NCI-H510A treated with DMSO at 0.1 percent for 48 hours (cell line): ENCODE results near the gene CCDC85C.

Experiments
- DNase-seq: peaks from one replicate; lab custom pipeline; 2025; lab: John Stamatoyannopoulos, UW

The CCDC85C gene

DNA sequence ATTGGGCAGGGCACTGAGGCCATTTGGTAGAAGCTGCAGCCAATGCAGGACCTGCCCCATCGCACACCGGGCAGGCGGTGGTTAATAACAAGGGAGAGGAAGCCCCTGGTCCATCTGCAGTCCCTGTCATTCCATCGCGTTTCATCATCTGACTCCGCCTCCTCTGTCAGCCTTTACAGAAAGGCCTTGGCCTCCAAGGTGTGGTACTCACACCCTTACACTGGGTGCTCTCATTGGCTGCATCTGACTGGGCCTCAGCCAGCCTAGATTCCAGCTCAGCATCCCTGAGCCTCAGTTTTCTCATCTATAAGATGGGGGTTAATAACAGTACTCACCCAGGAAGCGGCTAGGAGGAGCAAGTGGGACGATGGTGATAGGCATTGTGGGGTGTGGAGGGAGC is 26.2 kb upstream of the CCDC85C start:
- DNase-seq: no peak

- peak; percentile 81 for DNase-seq
Observed at GRCh38 chr14:99628887-99629618, 25.0 kb upstream of the CCDC85C start.

GRCh38 chr14:99627510-99628381 is 23.7 kb upstream of the CCDC85C start:
- no peak for DNase-seq

- DNase-seq: no peak
Observed at GRCh38 chr14:99627100-99627499, 23.1 kb upstream of the CCDC85C start.

DNA sequence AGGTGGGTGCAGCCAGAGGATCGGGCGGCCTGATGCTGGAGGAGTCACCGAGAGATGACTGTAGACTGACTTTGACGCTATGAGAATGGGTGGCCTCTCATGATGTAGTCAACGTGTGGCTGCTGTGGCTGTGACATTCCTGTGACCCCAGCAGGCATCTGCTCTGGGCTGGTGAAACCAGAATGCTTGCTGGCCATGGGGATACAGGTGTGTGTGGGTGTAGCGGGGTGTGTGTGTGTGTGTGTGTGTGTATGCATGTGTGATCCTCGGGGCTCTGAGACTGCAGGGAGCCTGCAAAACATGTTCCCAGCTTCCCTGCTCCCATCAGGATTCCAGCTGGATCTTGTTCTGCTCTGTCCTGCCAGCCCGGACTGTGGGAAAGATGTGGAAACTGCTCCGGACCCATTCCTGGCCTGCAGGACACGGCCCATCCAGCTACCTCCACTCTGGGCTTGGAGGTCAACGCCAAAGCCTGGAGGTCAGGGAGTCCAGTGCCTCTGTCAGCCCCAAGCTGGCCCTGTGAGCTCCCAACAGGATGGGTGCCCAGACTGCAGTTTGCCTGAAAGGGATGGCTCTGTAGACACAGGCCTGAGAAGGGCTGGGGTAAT is 22.1 kb upstream of the CCDC85C start:
- DNase-seq: no peak

DNA sequence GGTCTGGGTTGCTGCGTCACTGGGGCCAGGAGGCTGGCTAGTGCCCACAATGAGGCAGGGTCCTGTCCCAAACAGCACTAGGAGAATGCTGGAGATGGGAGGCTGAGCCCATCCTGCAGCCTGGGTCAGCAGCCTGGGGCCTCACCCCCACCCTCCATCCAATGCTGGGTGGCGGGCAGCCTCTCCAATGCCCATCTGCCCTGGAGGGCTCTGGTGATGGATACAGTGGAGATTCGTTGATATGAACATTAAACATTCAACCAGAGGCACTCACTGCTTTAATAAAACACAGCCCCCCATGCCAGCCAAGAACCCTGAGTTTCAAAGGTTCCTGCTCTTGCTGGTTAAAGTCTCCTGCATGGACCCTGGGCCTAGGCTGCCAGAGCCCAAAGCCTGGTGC is 21.5 kb upstream of the CCDC85C start:
- no peak for DNase-seq

DNA sequence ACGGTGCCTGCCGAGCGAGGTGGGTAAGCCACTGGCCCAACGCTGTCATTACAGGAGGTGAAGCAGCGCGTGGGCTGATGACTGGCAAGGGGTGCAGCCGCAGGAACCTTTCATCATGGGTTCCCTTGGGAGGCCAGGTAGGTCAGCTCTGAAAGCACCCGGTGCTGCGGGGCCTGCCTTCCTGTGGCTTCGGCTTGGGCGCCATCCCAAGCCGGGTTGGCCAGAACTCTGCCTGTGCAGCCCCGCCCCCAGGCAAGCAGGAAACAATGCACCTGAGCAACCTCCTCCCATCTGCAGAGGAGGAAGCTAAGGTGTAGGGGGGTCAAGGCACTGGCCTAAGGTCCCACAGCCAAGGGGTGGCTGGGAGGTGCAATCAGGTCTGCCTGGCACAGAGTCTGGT is 21.0 kb upstream of the CCDC85C start:
- DNase-seq: no peak

- no peak for DNase-seq
Observed at GRCh38 chr14:99624024-99624423, 20.0 kb upstream of the CCDC85C start.

- no peak for DNase-seq
Observed at GRCh38 chr14:99621948-99622347, 17.9 kb upstream of the CCDC85C start.

- DNase-seq: no peak
Observed at GRCh38 chr14:99619835-99620834, 16.1 kb upstream of the CCDC85C start.

- DNase-seq: no peak
Observed at GRCh38 chr14:99616832-99617800, 13.1 kb upstream of the CCDC85C start.

DNA sequence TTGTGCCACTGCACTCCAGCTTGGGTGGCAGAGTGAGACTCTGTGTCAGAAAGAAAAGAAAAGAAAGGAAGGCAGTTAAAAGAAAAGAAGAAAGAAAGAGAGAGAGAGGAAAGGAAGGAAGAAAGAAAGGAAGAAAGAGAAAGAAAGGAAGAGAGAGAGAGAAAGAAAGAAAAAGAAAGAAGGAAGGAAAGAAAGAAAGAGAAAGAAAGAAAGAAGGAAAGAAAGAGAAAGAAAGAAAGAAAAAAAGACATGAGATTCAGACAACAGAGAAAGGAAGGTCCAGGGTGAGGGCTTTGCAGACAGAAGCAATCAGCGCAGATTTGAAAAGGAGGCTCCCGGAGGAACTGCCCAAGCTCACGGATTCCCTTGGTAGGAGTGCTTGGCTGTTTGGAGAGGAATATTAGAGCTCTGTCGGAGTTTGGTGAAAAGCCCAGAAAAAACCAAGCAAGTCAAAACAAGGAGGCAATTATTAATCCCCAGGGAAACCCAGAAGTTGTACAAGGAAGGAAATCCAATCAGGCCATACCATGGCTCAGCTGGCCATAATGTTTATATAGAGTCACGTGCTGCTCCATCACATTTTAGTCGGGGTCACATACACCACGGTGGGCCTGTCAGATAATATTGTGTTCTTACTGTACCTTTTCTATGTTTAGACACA is 11.6 kb upstream of the CCDC85C start:
- DNase-seq: no peak

DNA sequence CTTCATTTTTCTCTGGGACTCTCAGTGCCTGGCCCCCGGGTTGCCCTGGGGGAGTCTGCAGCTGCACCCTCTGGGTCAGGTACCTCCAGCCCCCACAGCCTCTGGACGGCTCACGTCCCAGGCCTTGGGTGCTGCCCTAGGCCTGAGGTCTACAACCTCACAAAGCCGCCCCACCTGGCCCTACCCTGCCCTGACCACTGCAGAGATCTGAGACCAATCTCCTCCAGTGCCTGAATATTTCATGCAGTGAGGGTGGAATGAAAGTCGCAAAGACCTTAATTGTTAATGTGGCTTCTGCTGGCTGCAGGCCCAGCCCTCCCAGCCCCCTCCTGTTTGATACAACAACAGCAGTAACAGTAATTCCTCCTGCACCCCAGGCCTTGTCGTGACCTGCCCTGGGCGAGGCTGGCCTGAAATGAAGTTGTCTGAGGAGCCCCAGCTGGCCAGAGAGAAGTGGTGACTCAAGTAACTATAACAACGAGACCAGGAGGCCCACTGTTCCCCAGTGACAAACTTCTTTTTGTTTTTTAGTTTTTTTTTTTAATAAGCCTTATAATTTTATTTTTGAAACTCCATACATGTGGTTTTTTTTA is 8.8 kb upstream of the CCDC85C start:
- DNase-seq: no peak

DNA sequence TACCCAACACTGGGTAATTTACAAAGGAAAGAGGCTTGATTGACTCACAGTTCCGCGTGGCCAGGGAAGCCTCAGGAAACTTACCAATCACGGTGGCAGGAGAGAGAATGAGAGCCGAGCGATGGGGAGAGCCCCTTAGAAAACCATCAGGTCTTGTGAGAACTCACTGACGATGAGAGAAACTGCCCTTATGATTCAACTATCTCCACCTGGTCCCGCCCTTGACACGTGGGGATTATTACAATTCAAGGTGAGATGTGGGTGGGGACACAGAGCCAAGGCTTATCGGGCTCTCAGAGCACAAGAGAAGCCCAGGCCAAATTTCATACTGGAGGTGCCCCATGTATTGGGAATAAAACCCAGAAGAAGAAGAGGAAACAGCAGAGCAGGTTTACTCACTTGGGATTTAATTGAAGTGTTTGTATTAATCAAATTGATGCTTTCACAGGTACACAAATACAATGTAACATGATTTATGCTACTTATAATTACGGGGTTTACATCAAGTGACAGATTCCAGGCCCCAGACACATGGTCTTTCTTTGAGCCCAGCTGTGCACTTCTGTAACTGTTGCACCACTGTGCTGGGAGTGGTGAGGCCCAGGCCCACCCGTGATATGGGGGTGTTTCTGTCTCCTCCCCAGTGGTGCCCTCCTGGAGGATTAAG is 8.2 kb upstream of the CCDC85C start:
- no peak for DNase-seq

GRCh38 chr14:99611646-99612045 is 7.6 kb upstream of the CCDC85C start:
- DNase-seq: no peak

DNA sequence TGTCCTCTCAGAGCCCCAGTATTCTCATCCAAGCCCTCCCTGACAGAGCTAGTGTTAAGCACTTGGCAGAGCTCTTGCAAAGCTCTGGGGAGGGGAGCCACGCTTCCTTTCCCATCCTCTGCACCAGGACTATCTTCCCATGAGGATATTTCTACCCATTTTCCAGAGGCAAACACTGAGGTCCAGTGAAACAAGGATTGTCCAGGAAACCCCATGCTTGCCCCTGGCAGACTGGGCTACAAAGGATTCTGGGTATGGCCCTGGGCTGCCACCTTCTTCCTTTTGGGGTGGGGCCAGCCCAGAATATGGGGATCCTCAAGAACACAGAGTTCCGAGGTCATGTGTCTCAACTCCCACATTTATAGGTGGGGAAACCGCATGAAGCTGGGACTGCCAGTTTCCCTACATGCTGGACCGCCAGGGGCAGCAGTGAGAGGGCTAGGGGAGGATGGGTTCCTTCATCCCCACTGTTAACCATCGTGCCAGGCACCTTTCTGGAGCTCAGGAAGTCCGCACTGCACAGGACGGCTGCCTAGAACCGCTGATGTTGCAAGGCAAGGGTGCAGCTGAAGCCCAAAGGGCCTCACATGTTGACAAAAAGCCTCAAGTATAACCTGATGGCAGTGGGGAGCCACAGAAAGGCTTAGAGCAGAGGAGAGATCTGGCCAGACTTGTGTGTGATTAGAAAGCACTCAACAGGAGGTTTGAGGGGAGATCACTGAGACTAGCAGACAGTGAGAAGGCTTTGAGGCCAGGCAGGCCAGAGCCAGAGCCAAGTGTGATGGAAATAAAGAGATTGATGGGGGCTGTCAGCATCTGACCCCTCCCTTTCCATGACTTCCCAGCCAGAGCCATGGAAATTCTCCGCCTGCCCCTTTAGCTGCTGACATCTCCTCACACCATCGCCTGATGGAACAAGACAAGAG is 5.5 kb upstream of the CCDC85C start:
- DNase-seq: no peak

DNA sequence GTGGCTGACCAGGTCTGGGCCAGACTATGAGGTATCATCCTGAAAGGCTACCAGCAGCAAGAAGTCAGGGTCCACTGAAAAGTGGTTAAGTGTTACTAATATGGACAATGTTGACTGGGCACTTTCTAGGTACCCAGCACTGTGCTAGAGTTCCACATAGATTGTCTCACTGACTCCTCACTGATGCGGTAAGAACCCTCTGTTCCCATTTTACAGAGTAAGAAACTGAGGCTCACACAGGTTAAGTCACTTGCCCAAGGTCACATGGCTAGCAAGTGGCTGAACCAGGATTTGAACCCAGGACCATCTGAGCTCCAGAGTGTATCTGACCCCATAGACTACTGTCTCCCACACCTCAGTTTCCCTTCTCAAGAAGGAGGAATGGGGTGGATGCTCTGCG is 4.6 kb upstream of the CCDC85C start:
- no peak for DNase-seq

DNA sequence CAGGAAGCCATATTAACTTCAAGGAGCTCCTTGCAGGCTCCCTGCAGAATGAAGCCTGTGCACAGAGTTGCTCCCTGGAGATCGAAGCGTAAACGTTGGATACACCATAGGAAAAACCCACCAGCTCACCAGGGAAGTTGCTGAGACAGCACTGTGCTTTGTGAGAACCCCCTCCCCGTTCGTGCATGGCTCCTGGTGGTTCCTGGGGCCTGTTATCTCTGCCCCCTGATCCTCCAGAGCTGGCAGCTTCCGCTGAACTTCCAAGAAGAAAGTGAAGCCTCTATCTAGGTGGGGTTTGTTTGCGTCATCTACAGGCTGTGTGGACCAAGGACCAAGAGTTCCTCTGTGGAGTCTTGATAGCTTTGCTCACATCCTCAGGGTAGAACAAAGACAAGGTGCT is 2.4 kb upstream of the CCDC85C start:
- no peak for DNase-seq
